Colonic mucosa (tissue), 4 donors: ENCODE results near the gene STT3B. TPM values are rescaled to one million over a fixed set of nuclear protein-coding genes. Genes with fewer than 3 reads are reported as not detected.

Experiments used
- DNase-seq: peaks from one replicate; pipeline ENCODE4 v3.0.0-alpha.2; 2020
- H3K27ac ChIP-seq: fragments of 200-600 bp; one replicate; pipeline ENCODE4 v1.8.0; 2021
- H3K27me3 ChIP-seq: fragments of 200-600 bp; one replicate; pipeline ENCODE4 v1.8.0; 2021
- H3K36me3 ChIP-seq: fragments of 200-600 bp; one replicate; pipeline ENCODE4 v1.8.0; 2021
- H3K4me1 ChIP-seq: fragments of 200-600 bp; one replicate; pipeline ENCODE4 v1.8.0; 2021; ENCODE audit warnings: mild to moderate bottlenecking
- H3K4me3 ChIP-seq: fragments of 200-600 bp; one replicate; pipeline ENCODE4 v1.8.0; 2021
- H3K9ac ChIP-seq, 2 donors: one replicate each; pipeline ENCODE4 v1.7.0; 2013; ENCODE audit warnings: control low read depth in 2 of 2, low read depth in 2 of 2, low read length in 2 of 2
- H3K9me3 ChIP-seq: fragments of 200-600 bp; one replicate; pipeline ENCODE4 v1.8.0; 2021
- CTCF ChIP-seq: fragments of 200-600 bp; IDR thresholded peaks from one replicate; pipeline ENCODE4 v1.8.0; 2022; ENCODE audit warnings: antibody characterized with exemption, mild to moderate bottlenecking
- intact Hi-C: fragments of 100-400 bp; cut with DNase I; formaldehyde crosslinking; loops from one replicate; pipeline ENCODE4 v1.14.1; 2022
- total RNA-seq, 2 donors: library from RNA; stranded (reverse); fragmentation: NEBNext Ultra II Directional in 1 of 2; extraction: Animal tissue kit (Norgen Biotek cat#: 25700) in 1 of 2; gene quantifications; one replicate each; pipeline ENCODE4 v1.2.1, GENCODE V29; 2021
- donor health status: healthy.
- donor health status: DM: no; HTN: no; CAD: no.
- donor health status: DM: no; HTN: no; CAD: no.

STT3B gene
- total RNA-seq, 2 donors from 2014 or later, result 118 to 143 TPM

GRCh38 chr3:31561891-31562290 lies 29.2 kb downstream of the STT3B start:
- DNase-seq, result no peak
- Histone ChIP-seq H3K36me3 (no peaks in the 10 kb centered on the region), H3K9ac (no peak overlapping the region), H3K4me3 (no peak overlapping the region), H3K4me1 (peaks cover 3% of the 10 kb centered on the region), H3K9me3 (no peaks in the 10 kb centered on the region), H3K27me3 (no peaks in the 10 kb centered on the region), H3K27ac (no peak overlapping the region)
- TF ChIP-seq CTCF, result no peak
- intact Hi-C loops, result no loop called here

GRCh38 chr3:31562525-31562924 lies 29.8 kb downstream of the STT3B start:
- intact Hi-C loops, result no loop called here
- H3K27me3 ChIP-seq, result no peaks in the 10 kb centered on the region
- H3K4me1 ChIP-seq, result peaks cover 3% of the 10 kb centered on the region
- H3K9me3 ChIP-seq, result no peaks in the 10 kb centered on the region
- no peak overlapping the region for H3K27ac ChIP-seq
- peak; percentile 24 for DNase-seq
- no peak overlapping the region for H3K9ac ChIP-seq
- TF ChIP-seq CTCF, result no peak
- no peak overlapping the region for H3K4me3 ChIP-seq
- H3K36me3 ChIP-seq, result no peaks in the 10 kb centered on the region

DNA sequence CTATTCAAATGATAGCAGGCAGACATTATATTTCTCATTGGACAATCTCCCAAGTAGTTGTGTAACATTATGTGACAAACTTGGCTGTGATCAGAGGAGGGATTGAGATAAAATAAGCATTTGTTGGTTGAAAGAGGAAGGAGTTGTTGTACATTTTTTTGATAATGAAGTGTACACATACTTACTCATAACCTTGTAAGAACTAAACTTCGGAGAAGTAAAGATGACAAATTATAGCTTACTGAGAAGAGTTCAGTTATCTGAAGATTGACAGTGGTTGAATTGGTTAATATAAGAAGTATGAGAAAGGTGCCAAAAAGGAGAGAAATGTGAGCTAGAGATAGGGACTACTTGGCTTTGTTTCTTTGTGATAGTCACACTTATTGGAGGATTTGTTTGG lies 32.6 kb downstream of the STT3B start:
- H3K9me3 ChIP-seq, result no peaks in the 10 kb centered on the region
- intact Hi-C loops, result no loop called here
- no peak overlapping the region for H3K4me3 ChIP-seq
- H3K27me3 ChIP-seq, result no peaks in the 10 kb centered on the region
- peaks cover 3% of the 10 kb centered on the region for H3K4me1 ChIP-seq
- no peak overlapping the region for H3K27ac ChIP-seq
- TF ChIP-seq CTCF, result no peak
- H3K36me3 ChIP-seq, result no peaks in the 10 kb centered on the region
- DNase-seq, result no peak
- H3K9ac ChIP-seq, result no peak overlapping the region

DNA sequence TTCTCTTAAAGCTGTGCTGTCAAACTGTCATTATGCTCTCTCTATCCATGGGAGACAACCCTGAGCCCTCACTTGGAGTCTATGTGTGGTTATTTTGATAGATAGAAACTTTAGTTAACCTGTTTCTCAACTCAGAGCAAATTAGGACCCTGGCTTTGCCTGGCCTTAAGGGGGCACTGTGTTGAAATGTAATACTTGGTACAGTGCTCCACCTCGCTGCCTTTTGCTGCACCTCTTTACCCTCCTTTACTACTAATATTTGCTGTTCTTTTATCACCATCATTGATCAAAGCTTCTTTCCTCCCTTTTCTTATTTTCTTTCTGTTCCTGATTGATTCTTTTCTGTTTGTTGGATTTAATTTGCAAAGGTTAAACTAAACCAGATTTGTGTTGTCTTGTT lies 34.3 kb downstream of the STT3B start:
- intact Hi-C loops, result no loop called here
- no peaks in the 10 kb centered on the region for H3K27me3 ChIP-seq
- peaks cover 3% of the 10 kb centered on the region for H3K4me1 ChIP-seq
- no peaks in the 10 kb centered on the region for H3K36me3 ChIP-seq
- DNase-seq, result no peak
- H3K9ac ChIP-seq, result no peak overlapping the region
- no peaks in the 10 kb centered on the region for H3K9me3 ChIP-seq
- no peak overlapping the region for H3K4me3 ChIP-seq
- no peak for TF ChIP-seq CTCF
- H3K27ac ChIP-seq, result no peak overlapping the region

DNA sequence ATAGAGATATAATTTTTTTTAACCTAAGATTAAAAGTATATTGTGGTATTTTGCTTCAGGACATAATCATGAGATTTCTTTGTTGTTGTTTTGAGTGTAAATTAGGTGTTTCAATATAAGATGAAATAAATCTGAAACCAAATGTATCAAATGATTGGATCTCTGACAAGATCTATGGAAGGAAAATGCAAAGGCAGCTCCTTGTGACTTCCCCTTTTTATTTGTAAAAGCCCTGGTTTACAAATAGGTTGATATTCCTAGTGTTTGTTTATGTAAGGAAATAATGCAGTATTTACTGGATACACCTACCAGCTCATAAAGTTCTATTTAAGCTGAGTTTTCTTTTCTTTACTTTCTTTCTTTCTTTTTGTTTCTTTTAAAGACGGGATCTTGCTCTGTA lies 35.9 kb downstream of the STT3B start:
- peaks cover 7% of the 10 kb centered on the region for H3K4me1 ChIP-seq
- no peaks in the 10 kb centered on the region for H3K9me3 ChIP-seq
- H3K27me3 ChIP-seq, result no peaks in the 10 kb centered on the region
- no peak overlapping the region for H3K27ac ChIP-seq
- DNase-seq, result no peak
- H3K9ac ChIP-seq, result no peak overlapping the region
- H3K4me3 ChIP-seq, result no peak overlapping the region
- H3K36me3 ChIP-seq, result no peaks in the 10 kb centered on the region
- TF ChIP-seq CTCF, result no peak
- intact Hi-C loops, result no loop called here

GRCh38 chr3:31571325-31571724 lies 38.6 kb downstream of the STT3B start:
- intact Hi-C loops, result no loop called here
- no peaks in the 10 kb centered on the region for H3K36me3 ChIP-seq
- no peak overlapping the region for H3K4me3 ChIP-seq
- peaks cover 4% of the 10 kb centered on the region for H3K4me1 ChIP-seq
- no peak for DNase-seq
- TF ChIP-seq CTCF, result no peak
- H3K27ac ChIP-seq, result no peak overlapping the region
- H3K9me3 ChIP-seq, result no peaks in the 10 kb centered on the region
- H3K9ac ChIP-seq, result no peak overlapping the region
- no peaks in the 10 kb centered on the region for H3K27me3 ChIP-seq
